IPS DF 4.7 (cell line): ENCODE results near the gene PCF11.
"Not testable (repeated sequence)": the region's sequence is repeated elsewhere in the genome, so short reads cannot be mapped to it uniquely, and the experiment has no call there.

ENCODE experiments used
- DNase-seq: peaks from one replicate; pipeline ENCODE4 v3.0.0-alpha.2; 2013; ENCODE audit warnings: low spot score; ENCODE audit errors: extremely low read depth

PCF11 gene

DNA sequence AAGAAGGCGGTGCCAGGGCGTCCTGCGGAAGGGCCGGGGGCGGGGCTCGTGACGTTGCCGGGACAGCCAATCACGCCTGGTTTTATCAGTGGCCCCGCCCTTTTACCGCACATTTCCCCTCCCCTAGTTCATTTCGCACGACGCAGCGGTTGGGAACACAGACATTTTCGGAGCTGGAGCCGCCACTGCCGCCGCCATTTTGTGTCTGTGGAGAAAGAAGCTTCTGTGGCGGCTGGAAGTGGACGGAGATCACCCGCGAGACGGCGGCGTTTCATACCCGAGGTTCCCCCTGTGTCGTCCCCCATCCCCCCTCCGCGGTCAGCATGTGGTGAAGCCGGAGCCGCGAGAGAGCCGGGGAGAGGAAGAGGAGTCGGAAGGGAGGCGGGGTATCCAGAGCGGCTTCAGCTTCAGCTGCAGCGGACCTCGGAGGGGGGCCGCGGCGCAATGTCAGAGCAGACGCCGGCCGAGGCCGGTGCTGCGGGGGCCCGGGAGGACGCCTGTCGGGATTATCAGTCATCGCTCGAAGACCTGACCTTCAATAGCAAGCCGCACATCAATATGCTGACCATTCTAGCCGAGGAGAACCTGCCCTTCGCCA lies at the start of gene PCF11:
Gene PCF11, plus strand, starts transcription at position 136 of the 598 bp plus-strand sequence. Its CDS starts 309 bp downstream, at position 445.
- no peak for DNase-seq

DNA sequence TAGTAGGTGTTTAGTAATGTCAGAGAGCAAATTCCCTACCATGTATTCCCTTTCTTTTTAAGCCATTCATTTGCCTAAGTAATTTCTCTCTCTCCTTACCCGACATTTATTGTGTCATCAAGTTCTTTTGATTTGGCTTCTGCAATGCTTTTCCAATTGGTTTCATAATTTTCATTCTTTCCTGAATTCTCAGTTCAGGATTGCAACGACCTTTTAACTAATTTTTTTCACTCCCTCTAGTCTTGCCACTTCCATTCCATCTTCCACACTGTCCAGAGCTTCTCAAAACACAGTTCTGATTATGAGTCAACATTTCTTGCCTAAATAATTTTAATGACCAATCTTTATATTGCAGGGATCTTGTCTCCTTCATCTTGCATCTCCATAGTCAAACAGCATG lies 44.0 kb upstream of the PCF11 start:
- DNase-seq, result no peak

GRCh38 chr11:83115026-83115425 lies 41.9 kb upstream of the PCF11 start:
- no peak for DNase-seq

DNA sequence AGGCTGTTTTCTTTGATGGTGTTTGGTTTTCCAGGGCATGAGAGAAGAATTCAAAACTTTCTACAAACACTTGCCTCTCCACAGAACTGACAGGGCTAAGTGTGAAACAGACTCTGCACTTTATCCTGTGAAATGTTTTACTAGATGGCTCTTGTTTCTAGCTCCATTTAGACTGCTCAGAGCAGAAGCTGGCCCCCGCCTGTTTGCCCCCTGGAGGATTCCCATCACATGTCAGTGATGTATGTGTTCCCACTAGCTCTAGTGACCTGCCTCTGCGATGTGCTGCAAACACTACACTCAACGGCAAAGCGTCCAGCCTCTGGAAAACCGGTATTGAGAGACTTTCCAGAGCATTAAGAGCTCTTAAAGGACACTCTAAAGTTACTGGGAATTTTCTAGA lies 41.4 kb upstream of the PCF11 start:
- DNase-seq, result no peak

- no peak for DNase-seq
Measured at GRCh38 chr11:83116015-83116641, 40.8 kb upstream of the PCF11 start.

GRCh38 chr11:83118814-83119213 lies 38.1 kb upstream of the PCF11 start:
- no peak for DNase-seq

DNA sequence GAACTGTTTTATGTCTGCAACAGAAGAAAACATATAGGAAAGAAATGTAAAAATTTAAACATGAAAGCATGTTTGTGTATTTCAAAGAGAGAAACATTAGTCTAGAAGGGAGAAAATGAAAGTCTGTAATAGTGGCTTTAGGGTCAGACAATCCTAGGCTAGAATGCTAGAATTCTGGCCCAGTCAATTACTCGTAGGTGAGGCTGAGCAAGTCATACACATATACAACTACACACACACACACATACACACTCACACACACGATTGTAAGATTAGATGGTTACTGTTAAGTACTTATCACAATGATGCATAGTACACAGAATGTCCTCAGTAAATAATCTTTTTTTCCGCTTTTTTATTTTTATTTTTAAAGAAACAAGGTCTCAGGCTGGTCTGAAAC lies 37.7 kb upstream of the PCF11 start:
- DNase-seq, result no peak

GRCh38 chr11:83120327-83120726 lies 36.6 kb upstream of the PCF11 start:
- no peak for DNase-seq

DNA sequence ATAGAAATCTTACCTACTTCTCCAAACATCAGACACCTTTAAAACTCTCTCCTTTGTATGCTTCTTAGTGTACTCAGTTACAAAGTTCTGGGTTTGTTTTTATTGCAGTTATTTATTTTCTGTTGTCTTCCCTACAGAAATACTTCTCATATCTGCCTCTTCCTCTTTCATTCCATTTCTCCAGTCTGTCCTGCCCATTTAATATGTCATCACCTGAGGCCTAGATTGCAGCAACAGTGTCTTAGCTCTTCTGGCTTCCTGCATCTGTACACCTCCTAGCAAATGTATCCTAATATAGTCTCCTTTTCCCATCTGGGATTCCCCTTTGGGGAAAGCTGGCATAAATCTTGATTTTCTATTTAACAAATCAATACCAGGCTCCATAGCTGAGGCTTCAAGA lies 34.9 kb upstream of the PCF11 start:
- no peak for DNase-seq

- DNase-seq, result no peak
Measured at GRCh38 chr11:83122766-83123165, 34.2 kb upstream of the PCF11 start.

GRCh38 chr11:83124636-83125424 lies 32.1 kb upstream of the PCF11 start:
- DNase-seq, result no peak

GRCh38 chr11:83125577-83125976 lies 31.4 kb upstream of the PCF11 start:
- no peak for DNase-seq

DNA sequence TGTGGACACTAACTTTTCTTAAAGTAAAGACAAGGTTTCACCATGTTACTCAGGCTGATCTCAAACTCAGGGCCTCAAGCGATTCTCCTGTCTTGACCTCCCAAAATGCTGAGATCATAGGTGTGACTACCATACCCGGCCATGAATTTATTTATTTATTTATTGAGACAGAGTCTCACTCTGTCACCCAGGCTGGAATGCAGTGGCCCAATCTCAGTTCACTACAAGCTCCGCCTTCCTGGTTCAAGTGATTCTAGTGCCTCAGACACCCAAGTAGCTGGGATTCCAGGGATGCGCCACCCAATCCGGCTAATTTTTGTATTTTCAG lies 29.7 kb upstream of the PCF11 start:
- DNase-seq, result no peak

DNA sequence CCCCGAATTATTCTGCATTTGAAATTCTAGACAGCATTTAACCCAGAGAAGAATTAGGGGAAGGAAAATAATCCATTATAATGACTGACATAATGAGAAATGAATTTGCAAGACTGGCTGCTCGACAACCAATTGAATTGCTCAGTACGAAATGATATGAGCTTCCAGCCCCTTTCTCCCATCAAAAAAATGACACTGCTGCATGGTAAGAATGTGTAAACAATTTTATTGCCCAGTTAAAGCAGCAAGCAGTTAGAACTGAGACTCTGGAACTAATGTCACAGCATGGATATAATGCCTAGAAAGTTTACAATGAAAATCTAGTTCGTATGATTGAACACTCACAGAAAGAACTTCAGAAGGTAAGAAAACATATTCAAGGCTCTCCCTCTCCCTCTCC lies 24.7 kb upstream of the PCF11 start:
- DNase-seq, result no peak

GRCh38 chr11:83133266-83133665 lies 23.7 kb upstream of the PCF11 start:
- not testable (repeated sequence) for DNase-seq

- no peak for DNase-seq
Measured at GRCh38 chr11:83139310-83139709, 17.6 kb upstream of the PCF11 start.

- DNase-seq, result no peak
Measured at GRCh38 chr11:83140691-83141455, 16.1 kb upstream of the PCF11 start.

DNA sequence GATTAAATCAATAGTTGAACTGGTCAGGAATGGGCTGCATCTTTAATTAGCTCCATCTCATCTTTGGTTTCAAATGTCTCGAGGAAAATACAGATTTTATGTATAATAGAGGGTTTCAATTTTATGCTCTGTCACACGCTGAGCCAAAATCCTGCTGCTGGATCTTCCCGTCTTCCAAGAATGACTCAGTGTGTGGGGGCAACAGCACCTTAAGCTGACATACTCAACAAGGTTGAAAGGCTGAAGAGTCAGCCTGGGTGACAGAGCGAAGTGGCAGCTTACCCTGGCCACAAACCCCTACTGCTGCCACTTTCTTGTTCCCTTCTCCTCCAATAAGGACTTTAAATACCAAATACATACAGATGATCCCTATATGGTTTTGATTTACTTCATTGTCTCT lies 9.0 kb upstream of the PCF11 start:
- no peak for DNase-seq

- DNase-seq, result no peak
Measured at GRCh38 chr11:83150450-83150849, 6.5 kb upstream of the PCF11 start.

DNA sequence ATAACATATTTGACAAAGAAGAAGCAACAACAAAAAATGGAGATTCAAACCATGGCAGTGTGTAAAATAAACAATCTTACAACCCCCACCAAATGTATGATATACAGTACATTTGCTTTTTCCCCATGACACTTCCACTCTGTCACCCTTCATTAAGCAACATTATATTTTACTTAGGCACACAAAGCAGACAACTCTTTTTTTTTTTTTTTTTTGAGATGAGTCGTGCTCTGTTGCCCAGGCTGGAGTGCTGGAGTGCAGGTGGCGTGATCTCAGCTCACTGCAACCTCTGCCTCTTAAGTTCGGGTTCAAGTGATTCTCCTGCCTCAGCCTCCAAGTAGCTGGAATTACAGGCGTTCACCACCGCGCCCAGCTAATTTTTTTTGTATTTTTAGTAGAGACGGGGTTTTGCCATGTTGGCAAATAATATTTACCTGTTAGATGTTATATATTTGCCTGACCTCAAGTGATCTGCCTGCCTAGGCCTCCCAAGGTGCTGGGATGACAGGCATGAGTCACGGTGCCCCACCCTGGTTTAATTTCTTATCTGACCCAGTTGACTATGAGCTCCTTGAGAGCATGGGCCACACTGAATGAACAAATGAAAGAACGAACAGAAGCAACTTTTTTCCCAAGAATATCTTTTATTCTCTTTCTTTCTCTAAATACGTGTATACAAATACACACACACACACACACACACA lies 5.5 kb upstream of the PCF11 start:
- no peak for DNase-seq

DNA sequence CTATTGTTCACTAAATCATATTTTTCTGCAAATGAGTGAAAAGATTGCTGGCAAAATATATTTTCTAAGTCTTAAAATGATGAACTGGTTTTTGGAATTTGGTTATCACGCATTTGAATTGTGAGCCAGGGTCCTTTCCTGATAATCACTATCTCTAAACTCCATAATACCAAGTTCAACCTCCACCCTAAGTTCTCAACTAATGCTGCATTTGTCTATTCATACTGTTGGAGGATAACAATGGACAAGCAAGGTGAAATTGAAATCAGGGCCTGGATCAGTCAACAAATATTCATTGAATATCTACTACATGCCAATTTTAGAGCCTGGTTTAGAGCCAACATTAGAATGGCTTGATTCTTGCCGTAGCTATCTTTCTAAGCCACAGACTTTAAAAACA lies 4.7 kb upstream of the PCF11 start:
- DNase-seq, result no peak
